Smooth muscle cell (in vitro differentiated cells): ENCODE data around the gene EXOSC10. TPM values are rescaled to one million over a fixed set of nuclear protein-coding genes. Genes with fewer than 3 reads are reported as not detected.
A peak's percentile ranks its signal among the peaks of the same experiment; 100 is the strongest.

Experiments used
- DNase-seq: peaks from one replicate; lab custom pipeline; 2025; ENCODE audit not compliant: unreplicated experiment; lab: John Stamatoyannopoulos, UW
- H2AFZ ChIP-seq: fragments of 200-600 bp; sonication (generic); 2 replicates; pipeline ENCODE4 v1.6.0; 2016; ENCODE audit warnings: antibody characterized with exemption, low read depth, mild to moderate bottlenecking
- H3F3A ChIP-seq: fragments of 200-600 bp; sonication (generic); 2 replicates; pipeline ENCODE4 v1.6.0; 2017; ENCODE audit warnings: antibody characterized with exemption, low read depth
- H3K27ac ChIP-seq: fragments of 200-600 bp; sonication (generic); 2 replicates; pipeline ENCODE4 v1.5.1; 2016; ENCODE audit warnings: low read depth, mild to moderate bottlenecking
- H3K27me3 ChIP-seq: fragments of 200-600 bp; sonication (generic); 2 replicates; pipeline ENCODE4 v1.6.1; 2016; ENCODE audit warnings: low read depth, mild to moderate bottlenecking
- H3K36me3 ChIP-seq: fragments of 200-600 bp; sonication (generic); 2 replicates; pipeline ENCODE4 v1.5.1; 2016; ENCODE audit warnings: low read depth
- H3K4me1 ChIP-seq: fragments of 200-600 bp; sonication (generic); 2 replicates; pipeline ENCODE4 v1.5.1; 2016; ENCODE audit warnings: low read depth
- H3K4me2 ChIP-seq: fragments of 200-600 bp; sonication (generic); 2 replicates; pipeline ENCODE4 v1.6.0; 2016; ENCODE audit warnings: mild to moderate bottlenecking
- H3K4me3 ChIP-seq: fragments of 200-600 bp; sonication (generic); 2 replicates; pipeline ENCODE4 v1.5.1; 2016; ENCODE audit warnings: mild to moderate bottlenecking
- H3K79me2 ChIP-seq: fragments of 200-600 bp; sonication (generic); 2 replicates; pipeline ENCODE4 v1.6.0; 2016; ENCODE audit warnings: low read depth, mild to moderate bottlenecking
- H3K9ac ChIP-seq: fragments of 200-600 bp; sonication (generic); 2 replicates; pipeline ENCODE4 v1.6.0; 2016; ENCODE audit warnings: low read depth
- H3K9me3 ChIP-seq: fragments of 200-600 bp; sonication (generic); replicated peaks from 2 replicates; pipeline ENCODE4 v1.5.1; 2016; ENCODE audit warnings: low read depth
- H4K20me1 ChIP-seq: fragments of 200-600 bp; sonication (generic); 2 replicates; pipeline ENCODE4 v1.6.0; 2016; ENCODE audit warnings: low read depth
- CTCF ChIP-seq: fragments of 200-600 bp; sonication (generic); IDR thresholded peaks from 2 replicates; pipeline ENCODE4 v1.5.1; 2017; ENCODE audit warnings: borderline replicate concordance, mild to moderate bottlenecking, antibody characterized with exemption; ENCODE audit not compliant: insufficient read depth, poor library complexity, severe bottlenecking
- WGBS: methylation state at CpG from one replicate; pipeline ENCODE4 v1.1.7; 2016; ENCODE audit warnings: low lambda C conversion rate; 5-methylcytosine and 5-hydroxymethylcytosine counted together
- polyA plus RNA-seq: library from polyadenylated mRNA; unstranded; fragments of >200 nt; fragmentation: Nextera tagmentation; extraction: Ambion mirVana; gene quantifications from 2 replicates; pipeline ENCODE4 v1.2.1, GENCODE V29; 2016
- total RNA-seq: library from RNA; depleted of rRNA; stranded (reverse); fragments of >200 nt; gene quantifications from 2 replicates; pipeline ENCODE4 v1.2.3, GENCODE V29; 2014

Gene EXOSC10
- total RNA-seq (59.2 and 59.9 TPM in 2 replicates), polyA plus RNA-seq (49.2 and 68.1 TPM in 2 replicates)

DNA sequence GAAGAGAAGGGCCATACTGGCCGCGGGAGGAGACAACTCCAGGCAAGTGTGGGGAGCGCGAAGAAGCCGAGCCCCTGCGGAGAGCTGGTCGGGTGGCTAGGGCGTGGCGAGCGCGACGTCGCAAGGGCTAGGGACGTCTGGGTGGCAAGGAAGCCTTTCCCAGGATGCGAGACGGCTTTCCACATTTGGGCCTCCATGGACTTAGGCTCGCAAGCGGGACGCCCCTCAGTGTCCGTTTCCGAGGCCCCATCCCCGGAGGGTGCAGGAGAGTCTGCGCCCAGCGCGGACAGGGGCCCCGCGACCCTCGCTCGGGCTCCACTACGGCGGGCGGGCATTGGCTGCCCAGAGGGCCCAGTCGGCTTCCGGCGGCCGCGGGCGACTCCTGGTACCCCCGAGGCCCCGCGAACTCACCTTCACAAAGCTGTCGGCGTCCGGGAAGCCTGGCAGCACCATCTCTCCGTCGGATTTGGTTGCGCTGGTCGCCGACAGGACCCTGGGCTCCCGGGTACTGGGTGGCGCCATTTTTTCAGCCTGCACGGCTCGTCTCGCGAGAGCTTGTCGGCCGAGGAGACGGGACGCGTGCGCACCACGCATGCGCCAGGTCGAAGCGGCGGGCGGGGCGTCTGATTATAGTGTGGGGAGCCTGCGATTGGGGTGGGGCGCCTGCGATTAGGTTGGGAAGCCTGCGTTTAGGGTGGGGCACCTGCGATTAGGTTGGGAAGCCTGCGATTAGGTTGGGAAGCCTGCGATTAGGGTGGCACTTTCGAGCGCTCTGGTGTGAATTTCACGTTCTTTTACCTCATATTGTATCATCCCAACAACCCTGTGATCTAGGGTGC is at the start of gene EXOSC10:
Gene EXOSC10 (minus strand): TSS at position 560 of the 839 bp plus-strand sequence. CDS start 38 bp downstream, at position 522.
- DNase-seq: peak; percentile 79

DNA sequence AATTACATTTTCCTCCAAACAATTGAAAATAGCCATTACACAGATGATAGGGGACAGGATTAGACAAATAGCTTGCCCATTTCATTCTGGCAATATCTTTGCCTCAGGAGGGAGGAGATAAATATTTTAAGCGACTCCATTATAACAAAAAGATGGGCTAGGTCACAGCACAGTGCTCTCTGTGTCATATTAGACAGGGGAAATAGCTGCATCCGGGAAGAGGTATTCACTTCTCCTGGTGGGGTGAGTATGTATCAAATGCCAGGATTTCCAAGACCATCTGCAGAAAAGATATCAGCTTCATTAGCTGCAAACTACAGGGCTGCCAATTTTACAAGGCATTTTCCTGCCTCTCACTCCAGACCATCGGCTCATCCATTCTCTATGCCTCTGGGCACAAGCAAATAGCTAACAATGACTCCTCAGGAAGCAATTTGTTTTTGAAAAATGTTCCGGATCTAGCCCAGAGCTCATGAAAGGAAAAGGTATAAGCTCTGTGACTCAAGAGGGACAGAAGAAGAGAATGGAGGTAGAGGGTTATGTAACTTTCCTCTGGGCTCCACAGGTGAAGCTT is 47.6 kb upstream of the EXOSC10 start:
- Histone ChIP-seq H3K79me2 (no peaks in the 10 kb centered on the region), H3K36me3 (peaks cover 16% of the 10 kb centered on the region), H3K4me3 (no peak overlapping the region), H4K20me1 (no peaks in the 10 kb centered on the region), H3K4me1 (no peaks in the 10 kb centered on the region), H3K27ac (no peak overlapping the region), H3F3A (no peaks in the 10 kb centered on the region), H3K27me3 (no peaks in the 10 kb centered on the region), H3K9me3 (no peaks in the 10 kb centered on the region), H3K4me2 (no peak overlapping the region), H3K9ac (no peak overlapping the region), H2AFZ (no peak overlapping the region)
- WGBS: 79% methylated on average over 4 of the region's 4 CpGs
- no peak for DNase-seq
- no peak for TF ChIP-seq CTCF

More for the DNA sequence above, at the start of gene EXOSC10:
- no peaks in the 10 kb centered on the region for H4K20me1 ChIP-seq
- H3K9me3 ChIP-seq: no peaks in the 10 kb centered on the region
- peak within 1 kb of the TSS; percentile 94 for H2AFZ ChIP-seq
- H3K4me2 ChIP-seq: peak within 1 kb of the TSS; percentile 99
- H3K4me3 ChIP-seq: peak within 1 kb of the TSS; percentile 98
- no peaks in the 10 kb centered on the region for H3K27me3 ChIP-seq
- H3F3A ChIP-seq: no peaks in the 10 kb centered on the region
- peak within 1 kb of the TSS; percentile 96 for H3K9ac ChIP-seq
- 1% methylated on average over 78 of the region's 78 CpGs for WGBS
- peaks cover 24% of the 10 kb centered on the region for H3K79me2 ChIP-seq
- H3K27ac ChIP-seq: peak within 1 kb of the TSS; percentile 47
- peaks cover 17% of the 10 kb centered on the region for H3K4me1 ChIP-seq
- H3K36me3 ChIP-seq: peaks cover 8% of the 10 kb centered on the region
- TF ChIP-seq CTCF: no peak

DNA sequence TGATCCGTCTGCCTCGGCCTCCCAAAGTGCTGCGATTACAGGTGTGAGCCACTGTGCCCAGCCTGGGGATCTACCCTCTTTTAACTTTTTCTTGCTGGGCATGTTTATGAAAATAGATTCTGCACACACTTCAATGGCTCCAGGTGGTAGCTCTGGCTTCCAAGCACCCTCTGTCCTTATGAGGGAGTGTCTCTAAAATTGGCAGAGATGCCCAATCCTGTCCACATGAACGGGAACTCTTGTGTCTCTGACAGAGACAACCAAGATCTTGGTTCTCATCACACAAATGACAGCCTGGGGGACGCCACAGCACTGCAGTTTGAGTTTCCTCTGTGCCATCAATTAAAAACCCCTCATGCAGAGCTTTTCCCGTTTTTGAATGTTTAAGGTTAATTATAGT is 46.1 kb upstream of the EXOSC10 start:
- Histone ChIP-seq H3K4me1 (no peaks in the 10 kb centered on the region), H4K20me1 (no peaks in the 10 kb centered on the region), H3K27ac (no peak overlapping the region), H3K4me2 (no peak overlapping the region), H2AFZ (no peak overlapping the region), H3K9ac (no peak overlapping the region), H3F3A (no peaks in the 10 kb centered on the region), H3K9me3 (no peaks in the 10 kb centered on the region), H3K27me3 (no peaks in the 10 kb centered on the region), H3K79me2 (no peaks in the 10 kb centered on the region), H3K4me3 (no peak overlapping the region), H3K36me3 (peaks cover 16% of the 10 kb centered on the region)
- TF ChIP-seq CTCF: no peak
- no peak for DNase-seq
- WGBS: 93% methylated on average over 6 of the region's 6 CpGs
